ENCODE results near the gene PCNX1. TPM values are rescaled to one million over a fixed set of nuclear protein-coding genes. Genes with fewer than 3 reads are reported as not detected.
A peak's percentile ranks its signal among the peaks of the same experiment; 100 is the strongest.

Gene PCNX1
- total and polyA plus RNA-seq, 4 donors = 5.7 to 41.2 (median 18.2) TPM

- TF ChIP-seq, protein P1, sequence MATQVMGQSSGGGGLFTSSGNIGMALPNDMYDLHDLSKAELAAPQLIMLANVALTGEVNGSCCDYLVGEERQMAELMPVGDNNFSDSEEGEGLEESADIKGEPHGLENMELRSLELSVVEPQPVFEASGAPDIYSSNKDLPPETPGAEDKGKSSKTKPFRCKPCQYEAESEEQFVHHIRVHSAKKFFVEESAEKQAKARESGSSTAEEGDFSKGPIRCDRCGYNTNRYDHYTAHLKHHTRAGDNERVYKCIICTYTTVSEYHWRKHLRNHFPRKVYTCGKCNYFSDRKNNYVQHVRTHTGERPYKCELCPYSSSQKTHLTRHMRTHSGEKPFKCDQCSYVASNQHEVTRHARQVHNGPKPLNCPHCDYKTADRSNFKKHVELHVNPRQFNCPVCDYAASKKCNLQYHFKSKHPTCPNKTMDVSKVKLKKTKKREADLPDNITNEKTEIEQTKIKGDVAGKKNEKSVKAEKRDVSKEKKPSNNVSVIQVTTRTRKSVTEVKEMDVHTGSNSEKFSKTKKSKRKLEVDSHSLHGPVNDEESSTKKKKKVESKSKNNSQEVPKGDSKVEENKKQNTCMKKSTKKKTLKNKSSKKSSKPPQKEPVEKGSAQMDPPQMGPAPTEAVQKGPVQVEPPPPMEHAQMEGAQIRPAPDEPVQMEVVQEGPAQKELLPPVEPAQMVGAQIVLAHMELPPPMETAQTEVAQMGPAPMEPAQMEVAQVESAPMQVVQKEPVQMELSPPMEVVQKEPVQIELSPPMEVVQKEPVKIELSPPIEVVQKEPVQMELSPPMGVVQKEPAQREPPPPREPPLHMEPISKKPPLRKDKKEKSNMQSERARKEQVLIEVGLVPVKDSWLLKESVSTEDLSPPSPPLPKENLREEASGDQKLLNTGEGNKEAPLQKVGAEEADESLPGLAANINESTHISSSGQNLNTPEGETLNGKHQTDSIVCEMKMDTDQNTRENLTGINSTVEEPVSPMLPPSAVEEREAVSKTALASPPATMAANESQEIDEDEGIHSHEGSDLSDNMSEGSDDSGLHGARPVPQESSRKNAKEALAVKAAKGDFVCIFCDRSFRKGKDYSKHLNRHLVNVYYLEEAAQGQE (IDR thresholded peaks at IDR 0.05) = peak; percentile 34
- TF ChIP-seq RXRA (IDR thresholded peaks at IDR 0.05) = peak; percentile 47 to 54
- peak; percentile 33 to 67 for TF ChIP-seq RAD21 (IDR thresholded peaks at IDR 0.05)
- TF ChIP-seq SP1 (IDR thresholded peaks at IDR 0.05) = peak; percentile 56
Measured at GRCh38 chr14:70907996-70908934, 1.0 kb downstream of the PCNX1 start (continued).

GRCh38 chr14:70908935-70909641, 1.8 kb downstream of the PCNX1 start:
- 29% methylated on average over 4 of the region's 4 CpGs for WGBS
- TF ChIP-seq NR2F2 (IDR thresholded peaks at IDR 0.05) (no peak), GABPA (IDR thresholded peaks at IDR 0.05 in 1 of 2, conservative IDR thresholded peaks at IDR 0.05 in 1 of 2) (no peak)
- Histone ChIP-seq H3K4me1 (ENCODE audit: control insufficient read depth in 4 of 4, insufficient read depth in 4 of 4, low read length in 3 of 4) (peaks cover 4 to 36% (median 28%) of the 10 kb centered on the region in 4 donors), H3K36me3 (ENCODE audit: control insufficient read depth in 4 of 4, insufficient read depth in 3 of 4, low read depth in 1 of 4, low read length in 3 of 4) (no peaks in the 10 kb centered on the region), H3K9me3 (ENCODE audit: control insufficient read depth in 4 of 4, low read length in 3 of 4) (no peaks in the 10 kb centered on the region), H3K9ac (ENCODE audit: low read depth in 1 of 2, low read length in 2 of 2) (peak overlapping the region; percentile 86 to 94), H3K27ac (ENCODE audit: low read depth in 1 of 2, low read length in 2 of 2) (peak overlapping the region; percentile 94 to 99), H3K4me3 (ENCODE audit: low read depth in 1 of 3, low read length in 3 of 3) (peak overlapping the region; percentile 64 to 93 (median 77)), H3K27me3 (ENCODE audit: control insufficient read depth in 4 of 4, insufficient read depth in 4 of 4, low read length in 3 of 4) (no peaks in the 10 kb centered on the region)
- DNase-seq (ENCODE audit: low spot score) = no peak

- Histone ChIP-seq H3K27me3 (ENCODE audit: control insufficient read depth in 4 of 4, insufficient read depth in 4 of 4, low read length in 3 of 4) (no peaks in the 10 kb centered on the region), H3K36me3 (ENCODE audit: control insufficient read depth in 4 of 4, insufficient read depth in 3 of 4, low read depth in 1 of 4, low read length in 3 of 4) (no peaks in the 10 kb centered on the region), H3K9me3 (ENCODE audit: control insufficient read depth in 4 of 4, low read length in 3 of 4) (no peaks in the 10 kb centered on the region), H3K4me1 (ENCODE audit: control insufficient read depth in 4 of 4, insufficient read depth in 4 of 4, low read length in 3 of 4) (peaks cover 4 to 41% (median 28%) of the 10 kb centered on the region in 4 donors), H3K27ac (ENCODE audit: low read depth in 1 of 2, low read length in 2 of 2) (peak overlapping the region in 1 of 2 donors; percentile 37), H3K9ac (ENCODE audit: low read depth in 1 of 2, low read length in 2 of 2) (no peak overlapping the region), H3K4me3 (ENCODE audit: low read depth in 1 of 3, low read length in 3 of 3) (no peak overlapping the region)
- 85% methylated on average over 9 of the region's 10 CpGs for WGBS
- DNase-seq (ENCODE audit: low spot score) = no peak
- TF ChIP-seq EGR1 (IDR thresholded peaks at IDR 0.05; ENCODE audit: low read depth in 2 of 2) = no peak
- TF ChIP-seq HNF4A (conservative IDR thresholded peaks at IDR 0.05) = no peak
Measured at GRCh38 chr14:70909733-70910614, 2.7 kb downstream of the PCNX1 start.

All from liver (tissue), 9 donors.